HepG2 (cell line): Measurements from ENCODE around the gene KRTAP17-1. TPM values are rescaled to one million over a fixed set of nuclear protein-coding genes. Genes with fewer than 3 reads are reported as not detected.

Experiments used
- ATAC-seq: fragments of 200-7000 bp; cut with Tn5 transposase; 3 replicates; pipeline ENCODE4 v1.9.1; 2020; ENCODE audit warnings: mild to moderate bottlenecking, moderate library complexity
- BruUV-seq: library from RNA; stranded (reverse); fragments of 400-500 nt; replicated peaks from 2 replicates; lab custom pipeline; 2021; lab: Mats Ljungman, UMichigan
- CTCF ChIA-PET: fragments of 300-600 bp; formaldehyde crosslinking; extraction: SDS; loops from one replicate; lab custom pipeline; 2021; ENCODE audit warnings: low total read pairs, inconsistent platforms, low intra/inter-chr PET ratio; lab: Yijun Ruan, JAX
- POLR2A ChIA-PET: fragments of 350-600 bp; sonication (Branson Sonifier 250); formaldehyde crosslinking; loops from one replicate; lab custom pipeline; 2020; ENCODE audit warnings: antibody characterized with exemption, inconsistent platforms; lab: Yijun Ruan, JAX
- DNase-seq: peaks from one replicate; pipeline ENCODE4 v3.0.0-alpha.2; 2015; ENCODE audit warnings: low spot score
- FAIRE-seq: peaks from 3 replicates; lab custom pipeline; 2011; peaks lifted over from hg19 to GRCh38; lab: Jason Lieb, UNC
- H2AFZ ChIP-seq: one replicate; pipeline ENCODE4 v1.6.1; 2011; ENCODE audit warnings: low read length, inconsistent platforms
- H3K27ac ChIP-seq: fragments of 300-600 bp; 3 replicates; pipeline ENCODE4 v1.8.0; 2011; ENCODE audit warnings: mixed run types, mild to moderate bottlenecking, mixed read lengths, low read length, inconsistent platforms; ENCODE audit not compliant: insufficient read depth; ENCODE audit errors: extremely low read length
- H3K27me3 ChIP-seq, 2 experiments: fragments of 200-600 bp in 1 of 2; 2 replicates in 1 of 2; 3 replicates in 1 of 2; pipeline versions ENCODE4 v1.6.0 to v1.8.0; 2011; ENCODE audit warnings: low read length in 2 of 2, mild to moderate bottlenecking in 2 of 2, moderate library complexity in 2 of 2, inconsistent platforms in 1 of 2; ENCODE audit not compliant: insufficient read depth in 2 of 2, control insufficient read depth in 1 of 2
- H3K36me3 ChIP-seq, 2 experiments: fragments of 200-600 bp in 1 of 2; replicated peaks in 1 of 2; 2 replicates in 1 of 2; 3 replicates in 1 of 2; pipeline versions ENCODE4 v1.5.1 to v1.8.0; 2011; ENCODE audit warnings: low read length in 2 of 2, inconsistent platforms in 1 of 2; ENCODE audit not compliant: insufficient read depth in 2 of 2, control insufficient read depth in 1 of 2
- H3K4me1 ChIP-seq: 2 replicates; pipeline ENCODE4 v1.5.1; 2012; ENCODE audit warnings: low read length, inconsistent platforms; ENCODE audit not compliant: insufficient read depth
- H3K4me2 ChIP-seq: 2 replicates; pipeline ENCODE4 v1.6.0; 2011; ENCODE audit warnings: low read depth, low read length, inconsistent platforms
- H3K4me3 ChIP-seq, 3 experiments: fragments of 200-600 bp in 1 of 3; sonication (generic), shearing (Covaris generic) in 1 of 3; replicated peaks in 1 of 3; 2 replicates each; pipeline ENCODE4 v1.5.1; 2011 to 2016; ENCODE audit warnings: low read length in 3 of 3, inconsistent platforms in 2 of 3, low read depth in 2 of 3, mild to moderate bottlenecking in 2 of 3, control low read depth in 1 of 3, mixed read lengths in 1 of 3; ENCODE audit not compliant: insufficient read depth in 1 of 3
- H3K79me2 ChIP-seq: one replicate; pipeline ENCODE4 v1.6.1; 2011; ENCODE audit warnings: low read length, inconsistent platforms; ENCODE audit not compliant: insufficient read depth
- H3K9ac ChIP-seq: 2 replicates; pipeline ENCODE4 v1.6.0; 2011; ENCODE audit warnings: mild to moderate bottlenecking, low read depth, low read length, inconsistent platforms; ENCODE audit not compliant: insufficient read depth
- H3K9me3 ChIP-seq: 2 replicates; pipeline ENCODE4 v1.5.1; 2012; ENCODE audit warnings: mild to moderate bottlenecking, low read length
- H4K20me1 ChIP-seq: 2 replicates; pipeline ENCODE4 v1.6.0; 2011; ENCODE audit warnings: inconsistent platforms, mild to moderate bottlenecking, low read length, moderate library complexity; ENCODE audit not compliant: insufficient read depth
- MED8 ChIP-seq: sonication (generic); formaldehyde crosslinking; IDR thresholded peaks from 2 replicates; pipeline ENCODE4 v1.8.1; 2023; ENCODE audit warnings: mild to moderate bottlenecking, missing genetic modification reagents; ENCODE audit not compliant: insufficient replicate concordance
- PHF21A ChIP-seq: sonication (generic); formaldehyde crosslinking; IDR thresholded peaks from 2 replicates; pipeline ENCODE4 v1.5.0; 2020; ENCODE audit warnings: mild to moderate bottlenecking, missing genetic modification reagents
- ZNF556 ChIP-seq: sonication (generic); formaldehyde crosslinking; IDR thresholded peaks from 2 replicates; pipeline ENCODE4 v1.4.0; 2020; ENCODE audit warnings: mild to moderate bottlenecking, missing genetic modification reagents, borderline replicate concordance
- WGBS: methylation state at CpG from one replicate; pipeline ENCODE4 v1.1.6; 2017; ENCODE audit warnings: low lambda C conversion rate; 5-methylcytosine and 5-hydroxymethylcytosine counted together
- in situ Hi-C: cut with HindIII; loops from 2 replicates; pipeline ENCODE4 v1.10.0; 2017; ENCODE audit warnings: low pct_unique_long_range_greater_than_20kb; ENCODE audit not compliant: extremely low pct_ligation_motif_present
- intact Hi-C: fragments of 100-400 bp; cut with micrococcal nuclease; formaldehyde crosslinking; loops from one replicate; pipeline ENCODE4 v1.10.0; 2022; ENCODE audit not compliant: unreplicated experiment
- polyA plus RNA-seq, 8 experiments: library from polyadenylated mRNA; depleted of rRNA in 3 of 8; stranded (reverse) in 7 of 8; unstranded in 1 of 8; fragments of >200 nt; fragmentation: Illumina TruSeq in 4 of 8; extraction: Trizol in 4 of 8; gene quantifications; 2 replicates each; pipeline versions ENCODE4 v1.2.1 to v1.2.3, GENCODE V29; 2011 to 2016; ENCODE audit warnings: low read depth in 4 of 8, missing spikeins in 1 of 8, mixed read lengths in 1 of 8; ENCODE audit not compliant: insufficient read depth in 1 of 8
- total RNA-seq, 5 experiments: library from RNA; depleted of rRNA; stranded (reverse); fragments of >200 nt; fragmentation: Illumina TruSeq; extraction: Trizol; gene quantifications; 2 replicates each; pipeline ENCODE4 v1.2.3, GENCODE V29; 2016; ENCODE audit warnings: low read depth in 1 of 5
- TF ChIP-seq, protein P1 (sequence below): sonication (generic); formaldehyde crosslinking; IDR thresholded peaks from 2 replicates; pipeline ENCODE4 v1.5.1; 2020; ENCODE audit warnings: missing genetic modification reagents, mild to moderate bottlenecking, borderline replicate concordance
- TF ChIP-seq, protein P2 (sequence below): sonication (generic); formaldehyde crosslinking; IDR thresholded peaks from 2 replicates; pipeline ENCODE4 v1.4.0; 2020; ENCODE audit warnings: missing genetic modification reagents
- TF ChIP-seq, protein P3 (sequence below): IDR thresholded peaks from 2 replicates; pipeline ENCODE4 v1.6.1; 2016; ENCODE audit warnings: low read depth, control low read depth
- TF ChIP-seq, protein P4 (sequence below): fragments of 450-650 bp; IDR thresholded peaks from 2 replicates; pipeline ENCODE4 v1.6.1; 2016

Gene KRTAP17-1
- total and polyA plus RNA-seq, 2 of the 13 experiments (the other 11 are each of a cell fraction or from before 2014, with no cell fraction given) = not detected

DNA sequence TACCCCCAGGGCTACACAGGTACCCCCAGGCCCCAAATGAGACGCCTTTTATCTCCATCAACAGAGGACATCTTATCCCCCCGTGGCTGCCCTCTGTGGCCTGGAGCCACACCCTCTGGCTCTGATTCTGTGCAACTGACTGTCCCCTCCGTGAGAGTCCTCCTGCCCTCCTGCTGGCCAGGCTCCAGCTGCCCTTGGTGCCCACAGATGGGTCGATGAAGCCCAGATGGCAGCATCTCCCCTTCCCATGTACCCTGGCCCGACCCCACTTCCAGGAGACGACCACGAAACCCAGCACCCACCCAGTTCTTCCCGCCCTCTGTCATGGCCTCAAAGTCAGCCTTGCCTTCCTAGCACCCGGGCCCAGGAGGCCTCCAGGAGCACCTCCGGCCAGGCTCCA lies 9.6 kb upstream of the KRTAP17-1 start:
- BruUV-seq = no TSS peak
- TF ChIP-seq, protein P1, sequence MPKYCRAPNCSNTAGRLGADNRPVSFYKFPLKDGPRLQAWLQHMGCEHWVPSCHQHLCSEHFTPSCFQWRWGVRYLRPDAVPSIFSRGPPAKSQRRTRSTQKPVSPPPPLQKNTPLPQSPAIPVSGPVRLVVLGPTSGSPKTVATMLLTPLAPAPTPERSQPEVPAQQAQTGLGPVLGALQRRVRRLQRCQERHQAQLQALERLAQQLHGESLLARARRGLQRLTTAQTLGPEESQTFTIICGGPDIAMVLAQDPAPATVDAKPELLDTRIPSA (CRISPR knock-in tag) = no peak
- TF ChIP-seq, protein P2, sequence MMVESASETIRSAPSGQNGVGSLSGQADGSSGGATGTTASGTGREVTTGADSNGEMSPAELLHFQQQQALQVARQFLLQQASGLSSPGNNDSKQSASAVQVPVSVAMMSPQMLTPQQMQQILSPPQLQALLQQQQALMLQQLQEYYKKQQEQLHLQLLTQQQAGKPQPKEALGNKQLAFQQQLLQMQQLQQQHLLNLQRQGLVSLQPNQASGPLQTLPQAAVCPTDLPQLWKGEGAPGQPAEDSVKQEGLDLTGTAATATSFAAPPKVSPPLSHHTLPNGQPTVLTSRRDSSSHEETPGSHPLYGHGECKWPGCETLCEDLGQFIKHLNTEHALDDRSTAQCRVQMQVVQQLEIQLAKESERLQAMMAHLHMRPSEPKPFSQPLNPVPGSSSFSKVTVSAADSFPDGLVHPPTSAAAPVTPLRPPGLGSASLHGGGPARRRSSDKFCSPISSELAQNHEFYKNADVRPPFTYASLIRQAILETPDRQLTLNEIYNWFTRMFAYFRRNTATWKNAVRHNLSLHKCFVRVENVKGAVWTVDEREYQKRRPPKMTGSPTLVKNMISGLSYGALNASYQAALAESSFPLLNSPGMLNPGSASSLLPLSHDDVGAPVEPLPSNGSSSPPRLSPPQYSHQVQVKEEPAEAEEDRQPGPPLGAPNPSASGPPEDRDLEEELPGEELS (CRISPR knock-in tag) = no peak
- TF ChIP-seq, protein P3, sequence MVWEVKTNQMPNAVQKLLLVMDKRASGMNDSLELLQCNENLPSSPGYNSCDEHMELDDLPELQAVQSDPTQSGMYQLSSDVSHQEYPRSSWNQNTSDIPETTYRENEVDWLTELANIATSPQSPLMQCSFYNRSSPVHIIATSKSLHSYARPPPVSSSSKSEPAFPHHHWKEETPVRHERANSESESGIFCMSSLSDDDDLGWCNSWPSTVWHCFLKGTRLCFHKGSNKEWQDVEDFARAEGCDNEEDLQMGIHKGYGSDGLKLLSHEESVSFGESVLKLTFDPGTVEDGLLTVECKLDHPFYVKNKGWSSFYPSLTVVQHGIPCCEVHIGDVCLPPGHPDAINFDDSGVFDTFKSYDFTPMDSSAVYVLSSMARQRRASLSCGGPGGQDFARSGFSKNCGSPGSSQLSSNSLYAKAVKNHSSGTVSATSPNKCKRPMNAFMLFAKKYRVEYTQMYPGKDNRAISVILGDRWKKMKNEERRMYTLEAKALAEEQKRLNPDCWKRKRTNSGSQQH (CRISPR knock-in tag) = no peak
- TF ChIP-seq, protein P4, sequence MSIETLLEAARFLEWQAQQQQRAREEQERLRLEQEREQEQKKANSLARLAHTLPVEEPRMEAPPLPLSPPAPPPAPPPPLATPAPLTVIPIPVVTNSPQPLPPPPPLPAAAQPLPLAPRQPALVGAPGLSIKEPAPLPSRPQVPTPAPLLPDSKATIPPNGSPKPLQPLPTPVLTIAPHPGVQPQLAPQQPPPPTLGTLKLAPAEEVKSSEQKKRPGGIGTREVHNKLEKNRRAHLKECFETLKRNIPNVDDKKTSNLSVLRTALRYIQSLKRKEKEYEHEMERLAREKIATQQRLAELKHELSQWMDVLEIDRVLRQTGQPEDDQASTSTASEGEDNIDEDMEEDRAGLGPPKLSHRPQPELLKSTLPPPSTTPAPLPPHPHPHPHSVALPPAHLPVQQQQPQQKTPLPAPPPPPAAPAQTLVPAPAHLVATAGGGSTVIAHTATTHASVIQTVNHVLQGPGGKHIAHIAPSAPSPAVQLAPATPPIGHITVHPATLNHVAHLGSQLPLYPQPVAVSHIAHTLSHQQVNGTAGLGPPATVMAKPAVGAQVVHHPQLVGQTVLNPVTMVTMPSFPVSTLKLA = no peak
- no peak for TF ChIP-seq MED8 (CRISPR knock-in tag)
- TF ChIP-seq PHF21A = no peak
- TF ChIP-seq ZNF556 (CRISPR knock-in tag) = no peak
- H3K27ac ChIP-seq = no peak overlapping the region
- 32% methylated on average over 9 of the region's 10 CpGs for WGBS
- H3K9ac ChIP-seq = no peak overlapping the region
- CTCF ChIA-PET = no interaction called here
- intact Hi-C loops = no loop called here
- H3K4me1 ChIP-seq = no peaks in the 10 kb centered on the region
- no peaks in the 10 kb centered on the region for H4K20me1 ChIP-seq
- in situ Hi-C loops = no loop called here
- ATAC-seq (no peak), DNase-seq (no peak), FAIRE-seq (no peak)
- H3K4me2 ChIP-seq = no peak overlapping the region
- no peaks in the 10 kb centered on the region for H3K9me3 ChIP-seq
- H3K27me3 ChIP-seq = 0 out of 5 replicates have a peak, but pooled peaks cover 0 to 5% of the 10 kb centered on the region in 2 experiments
- no peaks in the 10 kb centered on the region for H3K79me2 ChIP-seq
- POLR2A ChIA-PET = no interaction called here
- H3K4me3 ChIP-seq = no peak overlapping the region
- no peaks in the 10 kb centered on the region for H3K36me3 ChIP-seq
- H2AFZ ChIP-seq = no peak overlapping the region
